HG03521 (cell line): ENCODE measurements around the gene A4GNT.
"Not testable (repeated sequence)": the region's sequence is repeated elsewhere in the genome, so short reads cannot be mapped to it uniquely, and the experiment has no call there.

Experiments used
- ATAC-seq: cut with Tn5 transposase; IDR thresholded peaks from one replicate; pipeline ENCODE4 v1.9.1; 2021; ENCODE audit warnings: mild to moderate bottlenecking, moderate library complexity; ENCODE audit not compliant: unreplicated experiment

Gene A4GNT

DNA sequence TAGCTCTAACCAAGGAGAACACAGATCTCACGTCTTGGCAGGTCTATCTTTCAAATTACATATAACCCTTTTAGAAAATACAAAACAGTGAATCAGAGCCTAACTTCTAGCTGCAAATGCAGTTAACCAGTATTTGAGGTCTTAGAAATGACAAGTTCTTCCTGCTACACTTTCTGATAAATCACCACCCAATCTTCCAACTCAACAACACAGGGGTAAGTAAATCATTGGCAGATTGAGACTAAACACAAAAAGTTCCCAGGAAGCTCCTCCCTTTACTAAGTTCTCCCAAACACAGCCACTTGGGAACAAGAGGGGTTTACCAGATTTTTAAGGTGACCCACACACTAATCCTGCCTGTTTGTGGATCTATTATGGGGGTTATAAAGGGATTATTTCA, at the start of gene A4GNT:
Gene A4GNT, minus strand, starts transcription at position 152 of the 400 bp plus-strand sequence. CDS start 1,134 bp downstream, outside the sequence.
- ATAC-seq, result no peak

DNA sequence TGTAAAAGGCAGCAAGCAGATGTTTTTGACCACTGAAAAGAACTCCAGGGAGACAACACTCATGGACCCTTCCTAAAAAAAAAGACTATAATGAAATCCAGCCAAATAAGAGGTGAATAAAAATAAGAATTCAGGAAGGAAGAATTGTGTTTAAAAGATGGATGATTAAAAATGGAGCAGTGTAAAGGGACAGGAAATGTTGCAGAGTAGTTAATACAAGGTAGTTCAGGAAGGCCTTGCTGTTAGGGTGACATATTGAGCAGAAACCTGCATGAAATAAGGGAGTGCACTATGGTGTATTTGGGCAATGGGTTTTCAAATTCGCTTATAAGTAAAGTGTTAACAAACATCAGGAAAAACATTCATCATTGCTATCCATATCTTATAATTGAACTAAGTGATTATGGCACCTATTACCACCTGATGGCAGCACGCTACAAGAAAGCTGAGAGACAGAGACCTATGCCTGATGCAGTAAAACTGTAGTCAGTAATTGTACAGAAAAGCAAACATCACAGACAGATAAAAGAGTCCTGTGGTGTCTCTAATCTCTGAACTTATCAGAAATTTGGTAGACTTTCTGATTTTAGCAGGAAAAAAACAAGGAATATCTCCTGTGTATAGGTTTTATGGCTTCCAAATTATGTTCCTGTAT, 48.3 kb upstream of the A4GNT start:
- ATAC-seq, result no peak

DNA sequence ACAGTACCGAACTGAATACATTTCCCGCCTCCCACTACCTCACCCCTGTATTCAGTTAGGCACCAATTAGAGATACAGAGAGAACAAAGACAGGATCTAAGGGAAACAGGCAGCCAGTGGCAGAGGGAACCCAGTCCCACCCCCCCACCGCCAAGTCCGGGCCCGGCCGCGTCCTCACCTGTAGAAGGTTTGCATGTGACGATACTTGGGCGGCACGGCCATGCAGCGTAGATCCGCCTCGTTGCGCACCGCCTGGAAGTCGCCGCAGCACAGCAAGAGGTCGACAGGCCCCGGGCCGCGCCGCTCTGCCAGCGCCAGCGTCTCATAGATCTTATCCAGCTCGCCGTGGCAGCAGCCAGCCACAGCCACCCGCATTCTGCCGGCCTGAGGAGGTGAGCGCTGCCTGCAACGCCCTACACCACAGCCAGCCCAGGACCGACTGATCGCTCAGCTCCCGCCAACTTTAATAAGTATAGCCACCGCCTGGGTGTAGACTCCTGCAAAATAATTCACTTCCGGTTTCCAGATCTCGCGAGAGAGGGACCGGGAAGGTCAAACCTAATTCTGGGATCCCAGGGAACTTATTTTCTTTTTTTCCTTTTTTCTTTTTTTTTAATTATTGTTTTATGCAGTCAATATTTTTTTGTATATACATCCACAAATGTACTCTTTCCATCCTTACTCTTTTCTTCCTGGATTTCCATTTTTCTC, 42.4 kb upstream of the A4GNT start, which contains the start of gene DBR1:
Gene DBR1, minus strand, starts transcription at position 501 of the 711 bp plus-strand sequence. Its CDS starts 126 bp downstream, at position 375.
- peak; percentile 84 for ATAC-seq

DNA sequence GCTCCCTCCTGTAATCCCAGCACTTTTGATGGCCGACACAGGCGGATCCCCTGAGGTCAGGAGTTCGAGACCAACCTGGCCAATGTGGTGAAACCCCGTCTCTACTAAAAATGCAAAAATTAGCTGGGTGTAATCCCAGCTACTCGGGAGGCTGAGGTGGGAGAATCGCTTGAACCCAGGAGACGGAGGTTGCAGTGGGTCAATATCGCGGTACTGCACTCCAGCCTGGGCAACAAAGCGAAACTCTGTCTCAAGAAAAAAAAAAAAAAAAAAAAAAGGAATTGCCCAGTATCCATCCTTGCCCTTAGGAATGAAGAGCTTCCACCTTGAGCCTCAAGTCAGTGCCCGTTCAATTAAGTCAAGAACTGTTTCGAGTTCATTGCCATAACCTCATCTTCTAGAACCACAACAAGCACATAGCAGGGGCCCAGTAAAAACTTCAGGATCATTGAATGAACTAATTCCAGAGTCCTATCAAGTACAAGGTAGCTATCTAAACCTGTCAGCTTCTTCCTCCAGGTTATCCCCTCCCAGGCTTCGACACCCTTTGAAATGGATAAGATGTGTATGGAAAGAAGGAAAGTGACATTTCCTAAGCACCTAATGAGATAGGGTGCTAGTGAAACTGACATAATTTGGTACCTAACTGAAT, 41.7 kb upstream of the A4GNT start:
- no peak for ATAC-seq

- ATAC-seq, result no peak
Measured at GRCh38 chr3:138172625-138173024, 40.4 kb upstream of the A4GNT start.

- no peak for ATAC-seq
Measured at GRCh38 chr3:138165061-138165460, 32.9 kb upstream of the A4GNT start.

DNA sequence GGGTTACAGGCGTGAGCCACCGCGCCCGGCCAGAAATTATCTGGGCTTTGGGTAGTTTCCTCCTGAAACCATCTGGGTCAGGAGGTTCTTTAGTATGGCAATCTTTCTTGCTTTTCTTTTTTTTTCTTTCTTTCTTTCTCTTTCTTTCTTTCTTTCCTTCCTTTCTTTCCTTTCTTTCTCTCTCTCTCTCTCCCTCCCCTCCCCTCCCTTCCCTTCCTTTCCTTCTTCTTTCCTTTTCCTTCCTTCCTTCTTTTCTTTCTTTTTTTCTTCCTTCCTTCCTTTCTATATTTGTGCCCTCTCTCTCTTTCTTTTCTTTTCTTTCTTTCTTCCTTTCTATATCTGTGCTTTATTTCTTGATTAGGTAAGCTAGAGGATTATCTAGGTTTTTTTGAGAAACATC, 25.6 kb upstream of the A4GNT start:
- no peak for ATAC-seq

DNA sequence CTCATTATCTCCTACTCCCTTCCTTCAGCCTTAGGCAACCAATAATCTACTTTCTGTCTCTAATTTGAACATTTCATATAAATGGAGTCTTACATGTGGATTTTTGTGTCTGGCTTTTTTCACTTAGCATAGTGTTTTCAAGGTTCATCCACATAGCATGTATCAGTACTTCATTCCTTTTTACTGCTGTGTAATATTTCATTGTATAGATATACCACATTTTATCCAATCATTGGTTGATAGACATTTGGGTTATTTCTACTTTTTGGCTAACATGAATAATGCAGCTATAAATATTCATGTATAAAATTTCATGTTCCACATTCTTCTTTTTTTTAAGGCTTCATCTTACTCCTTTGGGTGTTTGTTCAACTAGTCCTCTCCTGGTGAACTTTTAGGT, 22.3 kb upstream of the A4GNT start:
- no peak for ATAC-seq

DNA sequence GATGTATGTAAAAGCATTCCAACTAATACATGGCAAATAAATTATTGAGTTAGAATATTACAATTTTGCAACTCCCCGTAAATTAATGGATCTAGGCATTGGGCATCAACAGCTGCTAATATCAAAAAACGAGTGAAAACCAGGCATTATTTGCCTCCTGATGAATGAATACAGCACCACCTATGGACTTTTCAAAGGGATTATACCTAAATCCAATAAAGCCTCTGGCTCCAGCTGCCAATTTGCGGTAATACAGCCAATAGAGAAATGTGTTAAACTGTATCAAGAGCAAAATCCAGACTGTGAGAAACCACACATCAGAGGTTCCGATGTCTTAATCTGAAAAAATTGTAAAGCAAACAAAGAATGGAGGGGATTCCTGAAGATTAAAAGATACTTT, 16.3 kb upstream of the A4GNT start:
- ATAC-seq, result no peak

- not testable (repeated sequence) for ATAC-seq
Measured at GRCh38 chr3:138142181-138142580, 10.0 kb upstream of the A4GNT start.

DNA sequence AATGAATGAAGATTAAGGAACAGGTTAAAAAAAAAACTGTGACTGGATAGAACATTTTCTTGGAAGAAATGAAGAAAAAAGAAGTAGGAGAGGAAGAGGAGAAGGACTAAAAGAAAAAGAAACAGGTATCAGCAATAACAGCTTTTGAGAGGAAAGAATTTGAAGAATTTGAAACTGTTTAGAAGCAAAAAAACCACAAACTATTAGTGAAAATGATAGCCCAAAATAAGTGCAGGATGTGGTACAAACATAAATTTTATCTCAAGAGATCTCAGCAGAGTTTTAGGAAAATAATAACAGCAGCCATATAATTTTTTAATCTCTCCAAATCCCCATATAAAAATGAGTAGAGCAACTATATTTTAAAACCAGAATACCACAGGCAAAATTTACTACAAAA, 8.8 kb upstream of the A4GNT start:
- no peak for ATAC-seq

DNA sequence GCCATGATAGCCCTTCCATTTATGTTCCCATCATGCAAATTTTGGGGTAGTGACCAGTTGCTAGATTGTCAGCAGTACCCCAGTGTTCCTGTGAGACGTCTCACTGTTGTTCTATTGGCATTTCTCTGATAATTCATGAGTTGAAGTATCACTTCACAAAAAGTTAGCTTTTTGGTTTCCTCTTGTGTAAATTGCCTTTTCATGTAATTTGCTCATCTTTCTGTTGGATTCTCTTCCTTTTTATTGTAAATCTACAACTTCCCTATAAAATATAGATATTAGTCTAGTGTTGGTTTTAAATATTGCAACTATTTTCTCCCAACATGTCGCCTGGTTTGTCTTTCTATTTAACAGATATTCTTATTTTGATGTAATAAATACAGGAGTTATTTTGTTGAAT, 7.5 kb upstream of the A4GNT start:
- no peak for ATAC-seq

- ATAC-seq, result no peak
Measured at GRCh38 chr3:138137861-138138260, 5.7 kb upstream of the A4GNT start.

- ATAC-seq, result no peak
Measured at GRCh38 chr3:138136201-138136600, 4.0 kb upstream of the A4GNT start.

DNA sequence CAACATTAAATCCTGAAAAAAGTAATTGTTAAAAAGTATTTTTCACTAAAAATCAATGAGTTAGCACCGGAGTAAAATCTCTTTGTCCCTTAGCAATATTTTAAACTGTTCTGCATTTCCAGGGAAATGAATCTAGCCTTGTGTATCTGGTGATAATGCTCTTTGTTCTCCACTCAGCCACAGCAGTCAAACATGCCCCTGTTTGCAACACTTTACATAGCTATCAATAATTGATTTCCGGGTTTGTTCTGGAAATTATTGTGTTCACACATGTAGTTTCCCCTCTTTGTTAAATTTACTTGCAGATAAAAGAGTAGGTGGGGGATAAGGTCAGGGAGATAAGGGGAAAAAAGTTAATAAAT, 3.6 kb upstream of the A4GNT start:
- no peak for ATAC-seq

- no peak for ATAC-seq
Measured at GRCh38 chr3:138135146-138135832, 3.1 kb upstream of the A4GNT start.

- no peak for ATAC-seq
Measured at GRCh38 chr3:138127636-138128365, 4.4 kb downstream of the A4GNT start.

- ATAC-seq, result no peak
Measured at GRCh38 chr3:138125548-138126221, 6.5 kb downstream of the A4GNT start.

- no peak for ATAC-seq
Measured at GRCh38 chr3:138124706-138125355, 7.4 kb downstream of the A4GNT start.

DNA sequence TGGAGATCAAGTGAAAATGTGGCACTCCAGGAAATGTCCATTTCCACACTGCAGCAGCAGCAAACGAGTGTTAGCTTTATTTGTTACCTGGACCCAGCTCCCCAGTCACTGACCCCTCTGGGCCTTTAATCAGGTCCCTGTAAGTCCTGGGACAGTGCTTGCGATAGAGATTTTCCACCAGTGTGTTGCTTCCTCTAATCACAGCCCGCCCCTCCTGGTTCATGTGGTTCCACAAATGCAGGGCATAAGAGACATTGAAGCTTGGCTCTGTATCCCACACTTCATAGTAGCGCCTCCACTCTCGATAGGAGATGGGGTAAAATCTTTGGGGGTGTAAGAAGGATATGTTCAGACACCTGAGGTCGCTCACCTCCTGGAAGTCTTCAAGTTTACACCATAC, 8.0 kb downstream of the A4GNT start:
- ATAC-seq, result no peak
